Esophagus squamous epithelium (tissue), 4 donors: Measurements from ENCODE around the gene RPL7L1.

Experiments
- POLR2A ChIP-seq, 4 donors: fragments of 450-650 bp; IDR thresholded peaks; one replicate each; pipeline ENCODE4 v1.6.1; 2017; ENCODE audit warnings: antibody characterized with exemption in 4 of 4, mild to moderate bottlenecking in 4 of 4, moderate library complexity in 3 of 4
- TF ChIP-seq, protein P1 (sequence below), 6 experiments: fragments of 450-650 bp in 4 of 6; fragments of 200-600 bp in 2 of 6; sonication (generic) in 2 of 6; IDR thresholded peaks; one replicate each; pipeline ENCODE4 v1.5.1; 2016 to 2019; ENCODE audit warnings: antibody characterized with exemption in 6 of 6, mild to moderate bottlenecking in 4 of 6, moderate library complexity in 4 of 6

DNA sequence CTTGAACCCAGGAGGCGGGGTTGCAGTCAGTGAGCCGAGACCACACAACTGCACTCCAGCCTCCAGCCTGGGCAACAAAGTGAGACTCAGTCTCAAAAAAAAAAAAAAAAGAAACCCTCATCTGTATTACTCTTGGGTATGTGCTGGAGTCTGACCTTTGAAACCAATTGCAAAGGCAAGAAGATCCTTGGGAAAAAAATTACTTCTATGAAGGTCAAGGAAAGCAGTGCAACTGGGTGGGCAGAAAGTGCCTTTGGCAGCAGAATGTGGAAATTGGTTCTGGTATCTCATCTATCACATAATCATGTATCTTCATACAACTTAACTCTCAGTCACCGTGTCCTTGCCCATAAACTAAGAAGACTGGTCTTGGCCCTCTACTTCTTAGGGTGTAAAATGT, 7.7 kb upstream of the RPL7L1 start:
- TF ChIP-seq, protein P1, sequence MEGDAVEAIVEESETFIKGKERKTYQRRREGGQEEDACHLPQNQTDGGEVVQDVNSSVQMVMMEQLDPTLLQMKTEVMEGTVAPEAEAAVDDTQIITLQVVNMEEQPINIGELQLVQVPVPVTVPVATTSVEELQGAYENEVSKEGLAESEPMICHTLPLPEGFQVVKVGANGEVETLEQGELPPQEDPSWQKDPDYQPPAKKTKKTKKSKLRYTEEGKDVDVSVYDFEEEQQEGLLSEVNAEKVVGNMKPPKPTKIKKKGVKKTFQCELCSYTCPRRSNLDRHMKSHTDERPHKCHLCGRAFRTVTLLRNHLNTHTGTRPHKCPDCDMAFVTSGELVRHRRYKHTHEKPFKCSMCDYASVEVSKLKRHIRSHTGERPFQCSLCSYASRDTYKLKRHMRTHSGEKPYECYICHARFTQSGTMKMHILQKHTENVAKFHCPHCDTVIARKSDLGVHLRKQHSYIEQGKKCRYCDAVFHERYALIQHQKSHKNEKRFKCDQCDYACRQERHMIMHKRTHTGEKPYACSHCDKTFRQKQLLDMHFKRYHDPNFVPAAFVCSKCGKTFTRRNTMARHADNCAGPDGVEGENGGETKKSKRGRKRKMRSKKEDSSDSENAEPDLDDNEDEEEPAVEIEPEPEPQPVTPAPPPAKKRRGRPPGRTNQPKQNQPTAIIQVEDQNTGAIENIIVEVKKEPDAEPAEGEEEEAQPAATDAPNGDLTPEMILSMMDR (IDR thresholded peaks at IDR 0.05) = no peak
- no peak for TF ChIP-seq POLR2A (IDR thresholded peaks at IDR 0.05)
